Panc1 (cell line): Measurements from ENCODE around the gene MISP3. TPM values are rescaled to one million over a fixed set of nuclear protein-coding genes. Genes with fewer than 3 reads are reported as not detected.
A peak's percentile ranks its signal among the peaks of the same experiment; 100 is the strongest.

Source experiments
- ATAC-seq: fragments of 200-7000 bp; cut with Tn5 transposase; 2 replicates; pipeline ENCODE4 v1.9.1; 2020; ENCODE audit warnings: mild to moderate bottlenecking, moderate library complexity
- BruUV-seq: library from RNA; stranded (reverse); fragments of 400-500 nt; replicated peaks from 2 replicates; lab custom pipeline; 2021; lab: Mats Ljungman, UMichigan
- CTCF ChIA-PET: fragments of 300-600 bp; sonication (Branson Sonifier 250); formaldehyde crosslinking; loops from one replicate; lab custom pipeline; 2022; ENCODE audit warnings: antibody characterized with exemption; lab: Charles Lee
- POLR2A ChIA-PET: fragments of 300-600 bp; sonication (Branson Sonifier 250); formaldehyde crosslinking; loops from one replicate; lab custom pipeline; 2022; ENCODE audit warnings: antibody characterized with exemption; lab: Charles Lee
- DNase-seq: peaks from one replicate; pipeline ENCODE4 v3.0.0-alpha.2; 2010; ENCODE audit warnings: low read depth, low spot score
- H3K27ac ChIP-seq: 2 replicates; pipeline ENCODE4 v1.5.1; 2011; ENCODE audit warnings: mild to moderate bottlenecking, low read length, inconsistent platforms
- H3K27me3 ChIP-seq: fragments of 200-500 bp; sonication (Bioruptor generic); 2 replicates; pipeline ENCODE4 v1.6.0; 2014; ENCODE audit warnings: low read length, inconsistent platforms; ENCODE audit not compliant: control insufficient read depth, insufficient read depth
- H3K36me3 ChIP-seq: fragments of 200-500 bp; sonication (Bioruptor generic); 2 replicates; pipeline ENCODE4 v1.5.1; 2014; ENCODE audit warnings: inconsistent platforms, mild to moderate bottlenecking, low read length, moderate library complexity; ENCODE audit not compliant: control insufficient read depth, insufficient read depth
- H3K4me1 ChIP-seq: 2 replicates; pipeline ENCODE4 v1.5.1; 2011; ENCODE audit warnings: inconsistent platforms, mild to moderate bottlenecking, low read length, moderate library complexity; ENCODE audit not compliant: control insufficient read depth, insufficient read depth
- H3K4me3 ChIP-seq, 2 experiments: 2 replicates each; pipeline ENCODE4 v1.5.1; 2011 to 2012; ENCODE audit warnings: low read depth in 2 of 2, low read length in 2 of 2, mild to moderate bottlenecking in 2 of 2, inconsistent platforms in 1 of 2, moderate library complexity in 1 of 2
- H3K9me3 ChIP-seq: fragments of 200-500 bp; sonication (Bioruptor generic); 2 replicates; pipeline ENCODE4 v1.5.1; 2014; ENCODE audit warnings: low read depth, mild to moderate bottlenecking, inconsistent platforms, low read length, moderate library complexity; ENCODE audit not compliant: control insufficient read depth, insufficient read depth
- POLR2AphosphoS5 ChIP-seq: IDR thresholded peaks from 2 replicates; pipeline ENCODE4 v1.6.1; 2012; ENCODE audit warnings: mild to moderate bottlenecking, low read depth, low read length, moderate library complexity
- SIN3A ChIP-seq: IDR thresholded peaks from 2 replicates; pipeline ENCODE4 v1.6.1; 2012; ENCODE audit warnings: low read depth, mild to moderate bottlenecking, low read length, moderate library complexity, borderline replicate concordance; ENCODE audit not compliant: insufficient read depth
- TCF7L2 ChIP-seq: IDR thresholded peaks from 2 replicates; pipeline ENCODE4 v1.6.1; 2011; ENCODE audit warnings: mild to moderate bottlenecking, low read depth, low read length, inconsistent platforms
- in situ Hi-C: cut with HindIII; loops from 2 replicates; pipeline ENCODE4 v1.10.0; 2016; ENCODE audit warnings: low sequenced_read_pairs, low pct_unique_long_range_greater_than_20kb
- intact Hi-C: fragments of 100-400 bp; cut with micrococcal nuclease; formaldehyde crosslinking; loops from one replicate; pipeline ENCODE4 v1.10.0; 2022; ENCODE audit not compliant: unreplicated experiment
- total RNA-seq: library from RNA; stranded (reverse); gene quantifications from one replicate; pipeline ENCODE4 v1.2.1, GENCODE V29; 2021; ENCODE audit not compliant: unreplicated experiment
- TF ChIP-seq, protein P1 (sequence below), 2 experiments: IDR thresholded peaks; 2 replicates each; pipeline ENCODE4 v1.6.1; 2011 to 2012; ENCODE audit warnings: low read depth in 2 of 2, control low read depth in 1 of 2, low read length in 1 of 2, mild to moderate bottlenecking in 1 of 2, moderate library complexity in 1 of 2; ENCODE audit not compliant: insufficient read depth in 1 of 2
- TF ChIP-seq, protein P2 (sequence below): fragments of 450-650 bp; IDR thresholded peaks from 2 replicates; pipeline ENCODE4 v1.5.1; 2017; ENCODE audit warnings: mild to moderate bottlenecking

Gene MISP3
- total RNA-seq, 1 experiment from 2014 or later, result 1.5 TPM

DNA sequence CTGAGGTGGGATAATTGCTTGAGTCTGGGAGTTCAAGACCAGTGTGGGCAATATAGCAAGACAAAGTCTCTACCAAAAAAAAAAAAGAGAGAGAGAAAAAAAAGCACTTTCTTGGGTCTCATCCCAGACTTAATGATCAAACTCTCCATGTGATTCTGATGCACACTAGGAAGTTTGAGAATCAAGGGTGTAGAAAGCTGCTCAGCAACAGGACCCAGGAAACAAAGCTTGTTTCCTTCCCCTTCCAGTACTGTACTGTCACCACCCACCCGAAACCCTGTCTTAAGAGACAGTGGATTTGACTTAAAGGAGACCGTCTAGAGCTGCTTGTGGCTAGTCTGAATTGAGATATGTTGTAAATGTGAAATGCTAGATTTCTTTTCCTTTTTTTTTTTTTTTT is 5.8 kb downstream of the MISP3 start:
- no peak for DNase-seq
- Histone ChIP-seq H3K36me3 (no peaks in the 10 kb centered on the region; the same call in 1 of the 2 replicates), H3K27me3 (no peaks in the 10 kb centered on the region), H3K4me3 (no peak overlapping the region), H3K27ac (no peak overlapping the region), H3K9me3 (no peaks in the 10 kb centered on the region), H3K4me1 (peaks cover 8% of the 10 kb centered on the region)
- intact Hi-C loops (loop anchor here (5.0 kb wide), 1 partner anchor 196 kb away; no protein-coding TSS in a partner anchor), in situ Hi-C loops (no loop called here)
- ChIA-PET POLR2A (interaction anchor here (0.7 kb wide), 1 partner anchor 201 kb away, joined by 5 read pairs; no protein-coding TSS in a partner anchor), CTCF (no interaction called here)
- ATAC-seq, result no peak
- TF ChIP-seq, protein P1, sequence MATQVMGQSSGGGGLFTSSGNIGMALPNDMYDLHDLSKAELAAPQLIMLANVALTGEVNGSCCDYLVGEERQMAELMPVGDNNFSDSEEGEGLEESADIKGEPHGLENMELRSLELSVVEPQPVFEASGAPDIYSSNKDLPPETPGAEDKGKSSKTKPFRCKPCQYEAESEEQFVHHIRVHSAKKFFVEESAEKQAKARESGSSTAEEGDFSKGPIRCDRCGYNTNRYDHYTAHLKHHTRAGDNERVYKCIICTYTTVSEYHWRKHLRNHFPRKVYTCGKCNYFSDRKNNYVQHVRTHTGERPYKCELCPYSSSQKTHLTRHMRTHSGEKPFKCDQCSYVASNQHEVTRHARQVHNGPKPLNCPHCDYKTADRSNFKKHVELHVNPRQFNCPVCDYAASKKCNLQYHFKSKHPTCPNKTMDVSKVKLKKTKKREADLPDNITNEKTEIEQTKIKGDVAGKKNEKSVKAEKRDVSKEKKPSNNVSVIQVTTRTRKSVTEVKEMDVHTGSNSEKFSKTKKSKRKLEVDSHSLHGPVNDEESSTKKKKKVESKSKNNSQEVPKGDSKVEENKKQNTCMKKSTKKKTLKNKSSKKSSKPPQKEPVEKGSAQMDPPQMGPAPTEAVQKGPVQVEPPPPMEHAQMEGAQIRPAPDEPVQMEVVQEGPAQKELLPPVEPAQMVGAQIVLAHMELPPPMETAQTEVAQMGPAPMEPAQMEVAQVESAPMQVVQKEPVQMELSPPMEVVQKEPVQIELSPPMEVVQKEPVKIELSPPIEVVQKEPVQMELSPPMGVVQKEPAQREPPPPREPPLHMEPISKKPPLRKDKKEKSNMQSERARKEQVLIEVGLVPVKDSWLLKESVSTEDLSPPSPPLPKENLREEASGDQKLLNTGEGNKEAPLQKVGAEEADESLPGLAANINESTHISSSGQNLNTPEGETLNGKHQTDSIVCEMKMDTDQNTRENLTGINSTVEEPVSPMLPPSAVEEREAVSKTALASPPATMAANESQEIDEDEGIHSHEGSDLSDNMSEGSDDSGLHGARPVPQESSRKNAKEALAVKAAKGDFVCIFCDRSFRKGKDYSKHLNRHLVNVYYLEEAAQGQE (IDR thresholded peaks at IDR 0.05; ENCODE audit: insufficient read depth in 1 of 2, low read depth in 2 of 2, low read length in 1 of 2), result no peak
- TF ChIP-seq TCF7L2 (no peak), SIN3A (no peak), POLR2AphosphoS5 (no peak)
- TF ChIP-seq, protein P2, sequence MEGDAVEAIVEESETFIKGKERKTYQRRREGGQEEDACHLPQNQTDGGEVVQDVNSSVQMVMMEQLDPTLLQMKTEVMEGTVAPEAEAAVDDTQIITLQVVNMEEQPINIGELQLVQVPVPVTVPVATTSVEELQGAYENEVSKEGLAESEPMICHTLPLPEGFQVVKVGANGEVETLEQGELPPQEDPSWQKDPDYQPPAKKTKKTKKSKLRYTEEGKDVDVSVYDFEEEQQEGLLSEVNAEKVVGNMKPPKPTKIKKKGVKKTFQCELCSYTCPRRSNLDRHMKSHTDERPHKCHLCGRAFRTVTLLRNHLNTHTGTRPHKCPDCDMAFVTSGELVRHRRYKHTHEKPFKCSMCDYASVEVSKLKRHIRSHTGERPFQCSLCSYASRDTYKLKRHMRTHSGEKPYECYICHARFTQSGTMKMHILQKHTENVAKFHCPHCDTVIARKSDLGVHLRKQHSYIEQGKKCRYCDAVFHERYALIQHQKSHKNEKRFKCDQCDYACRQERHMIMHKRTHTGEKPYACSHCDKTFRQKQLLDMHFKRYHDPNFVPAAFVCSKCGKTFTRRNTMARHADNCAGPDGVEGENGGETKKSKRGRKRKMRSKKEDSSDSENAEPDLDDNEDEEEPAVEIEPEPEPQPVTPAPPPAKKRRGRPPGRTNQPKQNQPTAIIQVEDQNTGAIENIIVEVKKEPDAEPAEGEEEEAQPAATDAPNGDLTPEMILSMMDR, result no peak
- BruUV-seq, result no TSS peak

DNA sequence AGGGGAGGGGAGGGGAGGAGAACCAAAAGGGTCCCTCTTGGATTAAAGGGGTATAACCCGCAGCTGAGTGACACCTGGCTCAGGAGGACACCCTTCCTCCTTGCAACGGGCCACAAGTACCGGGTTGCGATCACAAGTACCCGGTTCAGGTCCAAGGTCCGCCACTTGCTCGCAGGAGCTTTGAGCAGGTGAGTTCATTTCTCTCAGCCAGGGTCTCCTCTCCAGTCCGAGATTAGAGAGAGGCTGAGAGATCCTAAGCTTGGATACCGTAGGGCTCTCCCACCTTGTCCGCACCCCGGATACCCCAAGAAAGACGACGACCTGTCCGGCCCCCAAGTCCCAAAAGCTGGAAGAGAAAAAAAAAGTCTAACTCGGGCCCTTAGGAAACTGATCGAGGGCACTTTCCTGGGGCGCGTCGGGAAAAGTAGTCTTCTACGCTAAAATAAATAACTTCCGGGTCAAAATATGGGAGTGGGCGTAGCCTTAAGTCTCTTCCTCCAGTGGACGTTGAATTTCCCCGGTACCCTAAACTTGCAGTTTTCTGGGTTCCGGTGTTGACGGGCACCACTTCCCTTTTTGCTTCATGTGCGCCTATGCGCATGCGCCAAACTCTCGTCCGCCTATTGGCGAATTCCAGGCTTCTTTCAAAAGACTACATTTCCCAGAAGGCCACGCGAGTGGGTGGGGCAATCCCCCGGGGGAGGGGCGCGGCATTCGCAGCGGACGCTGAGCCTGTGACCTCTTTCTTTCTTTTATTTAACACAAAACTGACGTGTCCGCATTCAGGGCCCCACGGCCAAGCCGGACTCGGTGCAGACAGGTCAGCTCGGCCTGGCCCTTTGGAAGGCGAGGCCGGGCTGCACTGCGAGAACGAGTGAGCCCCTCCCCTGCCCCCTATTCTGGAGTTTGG is 8.6 kb downstream of the MISP3 start:
- ChIA-PET CTCF (interaction anchor here (0.6 kb wide), 2 partner anchors 122 to 318 kb away, joined by 3 to 4 read pairs; no protein-coding TSS in a partner anchor), POLR2A (interaction anchor here (0.6 kb wide), 2 partner anchors 12 to 53 kb away, joined by 3 to 10 read pairs; no protein-coding TSS in a partner anchor)
- Histone ChIP-seq H3K36me3 (no peaks in the 10 kb centered on the region), H3K4me3 (peak overlapping the region; percentile 71 to 86), H3K4me1 (peaks cover 6% of the 10 kb centered on the region), H3K9me3 (no peaks in the 10 kb centered on the region), H3K27ac (peak overlapping the region; percentile 90), H3K27me3 (no peaks in the 10 kb centered on the region)
- in situ Hi-C loops (no loop called here), intact Hi-C loops (no loop called here)
- ATAC-seq (peak; percentile 94), DNase-seq (peak; percentile 97)
- no TSS peak for BruUV-seq
- peak; percentile 67 for TF ChIP-seq POLR2AphosphoS5
- TF ChIP-seq, protein P2, result no peak
